ENCODE results near the gene NOS2. TPM values are rescaled to one million over a fixed set of nuclear protein-coding genes. Genes with fewer than 3 reads are reported as not detected.

Gene NOS2
- total RNA-seq: not detected in 2 replicates

GRCh38 chr17:27800522-27800921 lies at the start of gene NOS2:
TSS of gene NOS2 (minus strand) at chr17:27800529. CDS start at chr17:27798809, 1,720 bp downstream.

Other genes starting within 250 kb of the NOS2 start
- 0.66 and 1.00 TPM in 2 replicates for gene LGALS9, start 169.3 kb downstream of the NOS2 start, total RNA-seq
- gene LYRM9, start 92.8 kb upstream of the NOS2 start, total RNA-seq: 11.8 and 12.6 TPM in 2 replicates
- gene NLK, start 242.1 kb upstream of the NOS2 start, total RNA-seq: 13.7 and 18.7 TPM in 2 replicates